ENCODE measurements around the gene OGFR. TPM values are rescaled to one million over a fixed set of nuclear protein-coding genes. Genes with fewer than 3 reads are reported as not detected.
A peak's percentile ranks its signal among the peaks of the same experiment; 100 is the strongest.

OGFR gene, protein sequence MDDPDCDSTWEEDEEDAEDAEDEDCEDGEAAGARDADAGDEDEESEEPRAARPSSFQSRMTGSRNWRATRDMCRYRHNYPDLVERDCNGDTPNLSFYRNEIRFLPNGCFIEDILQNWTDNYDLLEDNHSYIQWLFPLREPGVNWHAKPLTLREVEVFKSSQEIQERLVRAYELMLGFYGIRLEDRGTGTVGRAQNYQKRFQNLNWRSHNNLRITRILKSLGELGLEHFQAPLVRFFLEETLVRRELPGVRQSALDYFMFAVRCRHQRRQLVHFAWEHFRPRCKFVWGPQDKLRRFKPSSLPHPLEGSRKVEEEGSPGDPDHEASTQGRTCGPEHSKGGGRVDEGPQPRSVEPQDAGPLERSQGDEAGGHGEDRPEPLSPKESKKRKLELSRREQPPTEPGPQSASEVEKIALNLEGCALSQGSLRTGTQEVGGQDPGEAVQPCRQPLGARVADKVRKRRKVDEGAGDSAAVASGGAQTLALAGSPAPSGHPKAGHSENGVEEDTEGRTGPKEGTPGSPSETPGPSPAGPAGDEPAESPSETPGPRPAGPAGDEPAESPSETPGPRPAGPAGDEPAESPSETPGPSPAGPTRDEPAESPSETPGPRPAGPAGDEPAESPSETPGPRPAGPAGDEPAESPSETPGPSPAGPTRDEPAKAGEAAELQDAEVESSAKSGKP
- polyA plus RNA-seq (ENCODE audit: insufficient read length), result 24.6 TPM
- long read RNA-seq, donor 1, transcript OGFR-201 (7 exons, 2,410 nt), result major isoform, 15 of 15 reads
- long read RNA-seq, donor 1, partial matches to known transcripts, result 0 of 15 reads
- long read RNA-seq, donor 1, other reads (novel, unspliced or antisense), result 0 of 15 reads
- long read RNA-seq, donor 2, transcript OGFR-201 (7 exons, 2,410 nt), result major isoform, 6 of 6 reads
- long read RNA-seq, donor 2, partial matches to known transcripts, result 0 of 6 reads
- long read RNA-seq, donor 2, other reads (novel, unspliced or antisense), result 0 of 6 reads
- long read RNA-seq, donor 3, transcript OGFR-201 (7 exons, 2,410 nt), result major isoform, 7 of 7 reads
- long read RNA-seq, donor 3, partial matches to known transcripts, result 0 of 7 reads
- long read RNA-seq, donor 3, other reads (novel, unspliced or antisense), result 0 of 7 reads
- long read RNA-seq, donor 4, result 0 reads
- long read RNA-seq, donor 5, transcript OGFR-201 (7 exons, 2,410 nt), result major isoform, 8 of 8 reads
- long read RNA-seq, donor 5, partial matches to known transcripts, result 0 of 8 reads
- long read RNA-seq, donor 5, other reads (novel, unspliced or antisense), result 0 of 8 reads
- long read RNA-seq, donor 6, transcript OGFR-201 (7 exons, 2,410 nt), result major isoform, 7 of 7 reads
- long read RNA-seq, donor 6, partial matches to known transcripts, result 0 of 7 reads
- long read RNA-seq, donor 6, other reads (novel, unspliced or antisense), result 0 of 7 reads
- long read RNA-seq, donor 7, partial matches to known transcripts, result 0 of 2 reads
- long read RNA-seq, donor 7, other reads (novel, unspliced or antisense), result 0 of 2 reads
- long read RNA-seq, donor 8, transcript OGFR-201 (7 exons, 2,410 nt), result major isoform, 8 of 8 reads
- long read RNA-seq, donor 8, partial matches to known transcripts, result 0 of 8 reads
- long read RNA-seq, donor 8, other reads (novel, unspliced or antisense), result 0 of 8 reads

DNA sequence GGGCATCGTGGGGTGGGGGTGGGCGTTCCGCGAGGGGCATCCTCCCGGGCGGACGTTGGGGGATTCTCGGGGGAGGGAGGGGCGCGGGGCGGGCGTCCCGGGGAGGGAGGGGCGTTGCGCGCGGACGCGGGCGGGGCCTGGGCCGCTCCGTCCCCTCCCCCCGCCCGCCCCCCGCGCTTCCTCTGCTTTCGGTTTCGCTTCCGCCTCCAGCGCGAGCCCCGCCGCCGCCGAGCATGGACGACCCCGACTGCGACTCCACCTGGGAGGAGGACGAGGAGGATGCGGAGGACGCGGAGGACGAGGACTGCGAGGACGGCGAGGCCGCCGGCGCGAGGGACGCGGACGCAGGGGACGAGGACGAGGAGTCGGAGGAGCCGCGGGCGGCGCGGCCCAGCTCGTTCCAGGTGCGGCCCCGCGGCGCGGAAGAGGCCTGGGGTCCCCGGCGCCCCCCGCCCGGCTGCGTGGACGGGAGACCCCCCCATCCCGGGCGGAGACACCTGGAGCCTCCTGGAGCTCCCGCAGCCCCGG is at the start of gene OGFR:
OGFR (plus strand) TSS at position 209 of the 528 bp plus-strand sequence; CDS start at position 234, 25 bp downstream.
- DNase-seq, result no peak

DNA sequence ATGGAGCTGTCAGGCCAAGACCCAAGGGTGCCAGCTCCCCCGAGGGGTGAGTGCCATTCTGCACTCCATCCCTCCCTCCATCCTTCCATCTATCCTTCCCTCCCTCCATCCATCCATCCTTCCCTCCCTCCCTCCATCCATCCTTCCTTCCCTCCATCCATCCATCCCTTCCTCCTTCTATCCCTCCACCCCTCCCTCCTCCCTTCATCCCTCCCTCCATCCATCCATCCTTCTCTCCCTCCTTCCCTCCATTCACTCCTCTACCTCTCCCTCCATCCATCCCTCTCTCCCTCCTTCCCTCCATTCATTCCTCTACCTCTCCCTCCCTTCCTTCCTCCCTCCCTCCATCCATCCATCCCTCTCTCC is 49.7 kb upstream of the OGFR start:
- DNase-seq, result no peak

DNA sequence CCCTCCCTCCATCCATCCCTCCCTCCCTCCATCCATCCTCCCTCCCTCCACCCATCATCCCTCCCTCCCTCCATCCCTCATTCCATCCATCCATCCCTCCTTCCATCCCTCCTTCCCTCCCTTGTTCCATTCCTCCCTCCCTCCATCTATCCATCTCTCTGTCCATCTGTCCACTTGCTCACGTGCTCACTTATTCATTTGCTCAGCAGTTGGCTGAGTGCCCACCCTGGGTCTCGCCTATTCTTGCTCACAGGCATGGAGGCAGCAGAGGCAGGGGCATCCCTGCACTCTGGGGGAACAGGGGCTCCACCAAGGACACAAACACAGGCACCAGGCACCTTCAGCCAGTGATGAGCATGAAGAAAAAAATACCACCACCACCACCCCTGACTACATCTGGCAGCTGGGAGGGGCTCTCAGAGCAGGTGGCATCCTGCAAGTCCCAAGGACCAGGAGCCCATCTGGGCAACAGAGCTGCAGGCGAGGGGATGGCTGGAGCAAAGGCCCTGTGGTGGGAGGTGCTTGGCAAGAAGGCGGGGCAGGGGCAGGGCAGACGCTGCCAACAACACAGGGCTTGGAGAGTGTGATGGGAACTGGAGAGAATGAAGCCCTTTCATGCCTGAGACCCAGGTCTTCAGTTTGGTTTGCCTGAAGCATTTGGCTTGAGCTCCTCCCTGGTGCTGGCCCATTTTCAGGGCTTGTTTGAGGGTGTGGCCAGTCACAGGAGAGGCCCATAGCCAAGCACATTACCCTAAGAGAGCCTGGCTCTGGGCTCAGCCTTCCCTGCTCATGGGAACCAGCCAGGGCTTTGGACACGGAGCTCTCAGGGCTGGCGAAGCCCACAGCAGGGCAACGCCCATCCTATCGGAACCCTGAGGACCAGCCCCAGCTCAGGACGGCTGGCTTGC is 48.6 kb upstream of the OGFR start:
- DNase-seq, result no peak

DNA sequence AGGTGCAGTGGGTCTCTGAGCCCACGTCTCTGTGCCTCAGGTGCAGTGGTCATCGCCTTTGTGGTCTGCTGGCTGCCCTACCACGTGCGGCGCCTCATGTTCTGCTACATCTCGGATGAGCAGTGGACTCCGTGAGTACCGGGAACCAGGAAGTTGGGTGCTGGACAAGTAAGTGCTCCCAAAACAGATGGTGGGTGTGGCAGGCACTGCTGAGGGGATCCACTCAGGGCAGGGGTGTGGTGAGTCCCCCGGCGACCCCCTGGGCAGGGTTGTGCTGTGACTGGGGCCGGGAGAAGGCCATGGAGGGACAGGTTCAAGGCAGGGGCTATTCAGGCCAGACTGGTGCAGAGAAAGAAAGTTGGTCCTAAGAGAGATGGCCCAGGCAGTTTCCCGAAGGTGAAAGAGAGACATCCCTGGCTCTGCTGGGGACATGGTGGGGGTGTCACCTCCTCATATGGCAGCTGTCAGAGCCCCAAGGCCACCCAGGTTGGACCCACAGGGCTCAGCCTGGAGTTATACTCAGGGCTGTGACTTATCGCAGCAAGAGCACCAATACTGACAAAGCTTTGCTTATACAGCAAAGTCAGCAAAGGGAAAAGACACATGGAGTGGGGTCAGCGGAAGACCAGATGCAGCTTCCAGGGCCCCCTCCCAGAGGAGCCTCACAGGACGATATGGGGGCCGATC is 46.3 kb upstream of the OGFR start:
- DNase-seq, result no peak

DNA sequence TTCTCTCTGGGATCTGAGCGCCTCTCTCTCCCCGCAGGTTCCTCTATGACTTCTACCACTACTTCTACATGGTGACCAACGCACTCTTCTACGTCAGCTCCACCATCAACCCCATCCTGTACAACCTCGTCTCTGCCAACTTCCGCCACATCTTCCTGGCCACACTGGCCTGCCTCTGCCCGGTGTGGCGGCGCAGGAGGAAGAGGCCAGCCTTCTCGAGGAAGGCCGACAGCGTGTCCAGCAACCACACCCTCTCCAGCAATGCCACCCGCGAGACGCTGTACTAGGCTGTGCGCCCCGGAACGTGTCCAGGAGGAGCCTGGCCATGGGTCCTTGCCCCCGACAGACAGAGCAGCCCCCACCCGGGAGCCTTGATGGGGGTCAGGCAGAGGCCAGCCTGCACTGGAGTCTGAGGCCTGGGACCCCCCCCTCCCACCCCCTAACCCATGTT is 44.6 kb upstream of the OGFR start:
- DNase-seq, result no peak

DNA sequence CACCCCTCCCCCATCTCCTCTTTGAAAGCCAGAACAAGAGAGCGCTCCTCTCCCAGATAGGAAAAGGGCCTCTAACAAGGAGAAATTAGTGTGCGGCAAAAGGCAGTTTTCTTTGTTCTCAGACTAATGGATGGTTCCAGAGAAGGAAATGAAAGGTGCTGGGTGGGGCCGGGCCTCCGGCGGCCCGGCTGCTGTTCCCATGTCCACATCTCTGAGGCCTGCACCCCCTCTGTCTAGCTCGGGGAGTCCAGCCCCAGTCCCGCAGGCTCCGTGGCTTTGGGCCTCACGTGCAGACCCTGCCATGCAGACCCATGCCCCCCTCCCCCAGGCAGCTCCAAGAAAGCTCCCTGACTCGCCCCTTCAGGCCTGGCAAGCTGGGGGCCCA is 44.2 kb upstream of the OGFR start:
- no peak for DNase-seq

DNA sequence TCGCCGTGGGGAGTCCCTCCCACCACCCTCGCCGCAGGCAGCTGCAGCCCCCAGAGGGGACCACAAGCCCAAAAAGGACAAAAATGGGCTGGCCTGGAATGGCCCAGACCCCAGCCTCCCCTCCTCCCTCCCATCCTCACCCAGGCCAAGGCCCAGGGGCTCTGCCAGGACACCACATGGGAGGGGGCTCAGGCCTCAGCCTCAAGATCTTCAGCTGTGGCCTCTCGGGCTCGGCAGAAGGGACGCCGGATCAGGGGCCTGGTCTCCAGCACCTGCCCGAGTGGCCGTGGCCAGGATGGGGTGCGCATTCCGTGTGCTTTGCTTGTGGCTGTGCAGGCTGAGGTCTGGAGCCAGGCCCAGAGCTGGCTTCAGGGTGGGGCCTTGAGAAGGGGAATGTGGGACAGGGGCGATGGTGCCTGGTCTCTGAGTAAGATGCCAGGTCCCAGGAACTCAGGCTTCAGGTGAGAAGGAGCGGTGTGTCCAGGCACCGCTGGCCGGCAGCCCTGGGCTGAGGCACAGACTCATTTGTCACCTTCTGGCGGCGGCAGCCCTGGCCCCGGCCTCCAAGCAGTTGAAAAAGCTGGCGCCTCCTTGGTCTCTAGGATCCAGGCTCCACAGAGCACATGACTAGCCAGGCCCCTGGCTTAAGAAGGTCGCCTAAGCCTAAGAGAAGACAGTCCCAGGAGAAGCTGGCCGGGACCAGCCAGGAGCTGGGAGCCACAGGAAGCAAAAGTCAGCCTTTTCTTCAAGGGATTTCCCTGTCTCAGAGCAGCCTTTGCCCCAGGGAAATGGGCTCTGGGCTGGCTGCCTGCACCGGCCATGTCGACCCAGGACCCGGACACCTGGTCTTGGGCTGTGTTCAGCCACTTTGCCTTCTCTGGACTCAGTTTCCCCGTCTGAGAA is 43.5 kb upstream of the OGFR start:
- no peak for DNase-seq

DNA sequence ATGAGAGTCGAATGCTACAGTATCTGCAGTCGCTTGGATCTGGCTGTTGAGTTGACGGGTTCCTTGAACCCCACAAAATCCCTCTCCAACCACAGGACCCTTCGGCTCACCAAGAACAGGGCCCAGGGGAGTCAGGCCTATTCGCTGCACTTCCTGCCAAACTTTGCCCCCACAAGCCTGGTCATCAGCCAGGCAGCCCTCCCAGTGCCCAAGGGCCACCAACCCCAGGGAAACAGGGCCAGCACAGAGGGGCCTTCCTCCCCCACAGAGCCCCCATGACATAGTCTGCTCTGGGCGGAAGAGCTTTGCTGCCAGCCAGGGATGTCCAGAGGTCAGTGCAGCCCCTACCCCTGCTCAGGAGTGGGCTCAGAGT is 42.9 kb upstream of the OGFR start:
- DNase-seq, result no peak

DNA sequence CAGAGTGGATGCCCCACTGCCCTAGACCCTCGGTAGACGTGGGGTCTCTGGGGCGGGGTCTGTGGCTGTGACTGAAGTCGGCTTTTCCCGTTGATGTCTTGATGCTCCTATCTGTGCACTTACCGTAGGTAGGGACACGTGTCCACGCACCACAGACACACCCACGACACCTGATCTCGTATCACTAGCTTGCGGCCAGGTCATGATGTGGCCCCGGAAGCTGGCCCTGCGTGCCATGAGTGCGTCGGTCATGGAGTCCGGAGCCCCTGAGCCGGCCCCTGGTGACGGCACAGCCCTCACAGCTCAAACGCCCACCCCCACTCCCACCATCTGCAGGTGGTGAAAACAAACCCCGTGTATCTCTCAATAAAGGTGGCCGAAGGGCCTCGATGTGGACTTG is 42.3 kb upstream of the OGFR start:
- no peak for DNase-seq

DNA sequence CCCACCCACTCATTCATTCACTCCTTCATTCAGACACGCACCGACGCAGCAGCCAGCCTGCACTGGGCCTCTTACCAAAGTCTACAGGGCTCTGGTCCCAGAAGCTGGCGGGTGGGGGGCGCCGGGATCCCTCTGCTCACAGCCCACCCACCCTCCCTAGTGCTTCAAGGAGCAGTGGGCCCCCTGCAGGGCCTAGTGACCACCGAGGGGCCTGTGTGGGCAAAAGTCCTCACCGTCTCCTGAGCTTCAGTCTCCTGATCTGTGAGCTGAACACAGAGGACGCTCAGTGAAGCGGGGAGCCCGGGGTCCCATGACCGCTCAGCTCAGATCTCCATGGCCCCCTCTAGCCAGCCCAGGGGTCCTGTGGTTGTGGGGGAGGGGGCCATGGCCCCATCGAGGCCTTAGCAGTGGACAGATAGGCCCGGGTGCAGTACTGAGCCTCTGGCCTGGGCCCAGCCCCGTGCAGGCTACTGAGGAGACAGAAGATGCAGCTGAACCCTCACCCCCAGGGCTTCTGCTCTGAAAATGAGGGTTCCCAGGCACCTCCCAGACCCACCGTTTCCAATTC is 41.8 kb upstream of the OGFR start:
- DNase-seq, result no peak

DNA sequence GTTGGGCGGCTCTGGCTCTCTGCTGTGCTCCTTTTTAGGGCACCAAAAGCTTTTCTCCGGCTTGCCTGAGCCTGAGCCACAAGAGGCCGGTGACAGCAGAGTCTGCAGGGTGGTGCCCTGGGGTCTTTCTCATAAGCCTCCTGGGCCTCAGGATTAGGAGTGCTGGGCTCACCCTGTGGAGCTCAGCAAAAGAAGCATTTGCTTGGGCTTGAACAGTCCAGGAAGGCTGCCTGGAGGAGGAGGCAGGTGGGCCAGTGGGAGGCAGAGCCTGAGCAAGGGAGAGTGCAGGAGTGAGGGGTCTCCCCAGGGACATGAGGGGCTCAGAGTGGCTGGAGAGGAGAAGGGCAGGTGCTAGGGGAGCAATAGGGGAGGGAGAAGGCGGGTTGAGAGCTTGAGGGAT is 41.2 kb upstream of the OGFR start:
- DNase-seq, result no peak

DNA sequence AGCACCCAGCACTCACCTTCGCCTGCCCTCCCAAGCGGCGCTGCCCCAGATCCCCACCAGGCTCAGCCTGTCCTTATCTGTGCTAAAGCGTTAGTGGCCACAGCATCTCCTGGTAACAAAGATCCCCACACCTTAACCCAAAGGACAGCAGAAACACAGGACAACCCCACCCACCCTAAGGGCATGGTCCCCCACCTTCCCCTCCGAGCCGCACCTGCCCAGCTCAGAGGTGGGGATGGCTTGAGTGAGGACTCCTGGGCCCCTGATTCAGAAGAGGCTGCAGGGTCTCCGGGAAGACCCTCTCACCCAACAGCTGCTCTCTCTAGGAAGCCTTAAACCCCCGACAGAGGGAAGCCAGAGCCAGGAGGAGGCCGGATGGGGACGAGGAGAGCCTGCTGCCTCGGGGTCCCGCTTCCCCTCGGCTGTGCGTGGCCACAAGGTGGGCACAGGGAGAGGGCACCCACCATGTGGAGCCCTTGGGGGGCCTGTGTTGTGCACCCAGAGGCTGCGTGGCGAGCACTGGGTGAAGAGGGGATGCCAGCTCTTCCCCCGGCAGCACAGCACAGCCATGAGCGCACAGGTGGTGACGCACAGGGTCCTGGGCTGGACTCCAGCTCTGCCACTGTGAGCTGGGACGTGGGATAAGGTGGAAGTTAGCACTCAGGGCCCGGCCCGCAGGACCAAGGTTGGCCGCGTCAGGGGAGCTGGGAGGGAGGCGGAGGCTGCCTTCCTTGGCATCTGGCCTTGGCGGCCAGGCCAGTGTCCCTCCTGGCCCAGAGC is 40.3 kb upstream of the OGFR start:
- DNase-seq, result no peak

DNA sequence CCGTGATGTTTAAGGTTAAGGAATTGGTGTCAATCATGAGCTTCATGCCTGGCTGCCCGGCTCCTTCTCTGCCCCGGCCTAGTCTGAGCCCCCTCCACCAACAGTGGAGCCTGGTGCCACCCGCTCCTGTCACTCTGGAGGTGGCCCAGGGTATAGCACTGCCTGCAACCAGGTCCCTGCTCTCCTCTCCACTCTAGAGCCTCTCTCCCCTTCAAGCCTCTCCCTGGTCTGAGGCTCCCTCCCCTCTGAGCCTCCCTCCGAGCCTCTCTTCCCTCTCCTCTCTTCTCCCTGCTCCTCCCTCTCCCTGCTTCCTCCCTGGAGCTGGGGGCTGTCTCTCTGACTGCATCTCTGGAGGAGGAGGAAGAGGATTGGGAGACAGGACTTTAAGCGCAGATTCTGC is 39.6 kb upstream of the OGFR start:
- no peak for DNase-seq

DNA sequence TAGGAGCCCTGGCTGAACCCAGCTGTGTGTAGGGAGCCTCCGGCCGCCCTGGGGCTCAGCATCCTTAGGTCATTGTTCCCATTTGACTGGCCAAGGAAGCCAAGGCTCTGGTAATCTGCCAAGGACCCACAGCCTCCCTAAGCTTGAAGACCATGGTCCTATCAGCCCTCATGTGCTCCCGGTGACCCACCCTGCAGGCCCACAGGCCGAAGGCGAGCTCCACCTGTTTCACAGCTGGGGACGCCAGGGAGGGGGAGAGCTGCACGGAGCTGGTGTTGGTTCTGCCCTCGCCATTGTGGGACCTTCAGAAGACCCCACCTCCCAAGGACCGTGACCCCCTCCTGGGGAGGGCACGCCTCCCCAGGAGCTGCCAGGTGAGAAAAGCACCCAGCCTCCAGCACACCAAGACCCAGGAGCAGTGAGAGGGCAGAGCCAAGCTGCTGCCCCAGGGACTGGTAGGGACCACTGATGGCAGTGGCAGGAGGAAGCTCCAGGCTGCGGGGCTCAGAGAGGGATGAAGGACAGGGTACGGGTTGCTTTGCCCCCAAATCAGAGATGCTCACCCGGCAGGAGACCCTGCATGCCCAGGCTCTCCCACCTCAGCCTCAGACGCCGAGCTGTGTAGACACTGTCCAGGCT is 39.1 kb upstream of the OGFR start:
- no peak for DNase-seq

DNA sequence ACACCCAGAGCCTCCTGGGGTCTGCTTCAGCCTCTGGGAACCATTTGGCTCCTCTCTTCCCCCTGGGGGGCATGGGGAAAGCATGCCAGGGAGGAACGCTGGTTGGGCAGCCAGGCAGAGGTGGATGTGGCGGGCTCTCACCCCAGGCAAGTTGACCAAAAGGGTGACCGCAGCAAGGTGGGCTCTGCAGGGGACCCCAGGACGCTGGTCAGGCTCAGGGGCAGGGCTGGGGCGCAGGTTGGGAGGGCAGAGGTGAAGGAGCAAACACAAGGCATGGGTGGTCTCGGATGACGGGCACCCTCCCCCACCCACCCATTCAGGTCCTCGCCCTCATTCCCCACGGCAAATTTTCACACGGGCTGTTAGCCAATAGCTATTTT is 38.6 kb upstream of the OGFR start:
- DNase-seq, result no peak

DNA sequence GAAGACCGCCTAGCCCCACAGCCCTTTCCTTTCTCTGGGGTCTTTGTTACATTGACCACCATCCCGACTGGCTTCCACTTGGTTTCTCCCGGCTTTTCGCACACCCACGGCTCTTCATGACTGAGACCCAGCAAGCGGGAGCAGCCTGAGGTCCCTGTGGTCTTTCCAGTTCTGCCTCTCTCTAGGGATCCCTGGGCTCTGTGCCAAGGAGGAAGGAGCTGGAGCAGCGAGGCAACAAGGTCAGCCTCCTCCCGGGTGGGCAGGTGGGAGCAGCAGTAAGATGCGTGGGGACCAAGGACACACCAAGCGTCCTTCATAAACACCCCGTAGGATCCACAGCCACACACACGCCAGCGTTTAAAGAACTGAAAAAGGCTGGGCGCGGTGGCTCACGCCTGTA is 37.9 kb upstream of the OGFR start:
- peak; percentile 60 for DNase-seq

DNA sequence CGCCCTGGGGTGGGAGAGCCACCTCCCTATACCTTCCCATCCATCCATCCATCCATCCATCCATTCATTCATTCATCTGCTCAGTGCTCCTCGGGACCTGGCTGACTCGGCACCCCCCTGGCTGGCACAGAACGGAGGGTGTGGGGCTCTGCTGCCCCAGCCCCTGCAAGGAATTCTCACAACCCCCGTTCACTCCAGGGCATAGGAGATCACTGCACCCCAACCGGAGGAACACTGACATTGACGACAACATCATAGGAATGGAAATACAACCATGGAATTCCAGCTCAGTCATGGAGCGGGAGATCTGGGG is 36.4 kb upstream of the OGFR start:
- no peak for DNase-seq

All from left kidney (tissue), 8 donors.